A549 (cell line): ENCODE results near the gene WDR18. TPM values are rescaled to one million over a fixed set of nuclear protein-coding genes. Genes with fewer than 3 reads are reported as not detected.

Source experiments
- ATAC-seq, 2 experiments: fragments of 200-7000 bp in 1 of 2; fragments of >200 bp in 1 of 2; cut with Nextera tagmentation in 1 of 2; cut with Tn5 transposase in 1 of 2; 3 replicates each; pipeline versions ENCODE4 v1.8.0 to v1.9.1; 2018 to 2020; ENCODE audit warnings: mild to moderate bottlenecking in 1 of 2, moderate library complexity in 1 of 2
- CTCF ChIA-PET: fragments of 300-600 bp; sonication (Branson Sonifier 250); formaldehyde crosslinking; extraction: SDS; loops from one replicate; lab custom pipeline; 2021; ENCODE audit warnings: antibody characterized with exemption, inconsistent platforms; lab: Yijun Ruan, JAX
- POLR2A ChIA-PET: fragments of 350-600 bp; formaldehyde crosslinking; extraction: SDS; loops from one replicate; lab custom pipeline; 2021; ENCODE audit warnings: antibody characterized with exemption, inconsistent platforms; lab: Yijun Ruan, JAX
- DNase-seq, 2 experiments: peaks; one replicate each; pipeline versions ENCODE4 v3.0.0 to v3.0.0-alpha.2; 2011 to 2016; ENCODE audit warnings: low read depth in 1 of 2, low spot score in 1 of 2
- FAIRE-seq: peaks from 2 replicates; lab custom pipeline; 2011; peaks lifted over from hg19 to GRCh38; lab: Jason Lieb, UNC
- H3K27ac ChIP-seq, 2 experiments: fragments of >200 bp; sonication (Bioruptor Twin); formaldehyde crosslinking; 3 replicates each; pipeline ENCODE4 v1.5.1; 2016 to 2017
- H3K4me1 ChIP-seq: fragments of >200 bp; sonication (Bioruptor Twin); formaldehyde crosslinking; 3 replicates; pipeline ENCODE4 v1.6.1; 2016
- H3K4me2 ChIP-seq: fragments of >200 bp; sonication (Bioruptor Twin); formaldehyde crosslinking; 3 replicates; pipeline ENCODE4 v1.6.1; 2016
- H3K4me3 ChIP-seq: fragments of >200 bp; sonication (Bioruptor Twin); formaldehyde crosslinking; 3 replicates; pipeline ENCODE4 v1.5.1; 2016
- H3K9me3 ChIP-seq: fragments of >200 bp; sonication (Bioruptor Twin); formaldehyde crosslinking; 3 replicates; pipeline ENCODE4 v1.6.1; 2016
- CBX8 ChIP-seq: fragments of 200-600 bp; sonication (generic); IDR thresholded peaks from 2 replicates; pipeline ENCODE4 v1.6.1; 2016
- CHD4 ChIP-seq: fragments of 200-600 bp; sonication (generic); IDR thresholded peaks from 2 replicates; pipeline ENCODE4 v1.6.1; 2016; ENCODE audit warnings: antibody characterized with exemption, mild to moderate bottlenecking, borderline replicate concordance
- CTCF ChIP-seq: fragments of >200 bp; sonication (Bioruptor Twin); formaldehyde crosslinking; IDR thresholded peaks from 3 replicates; pipeline ENCODE4 v1.5.1; 2016
- ELK1 ChIP-seq: fragments of 150-350 bp; IDR thresholded peaks from 2 replicates; pipeline ENCODE4 v1.6.1; 2014; ENCODE audit warnings: low read depth, mild to moderate bottlenecking, low read length
- EP300 ChIP-seq, 2 experiments: fragments of >200 bp; sonication (Bioruptor Twin); formaldehyde crosslinking; IDR thresholded peaks; 2 replicates in 1 of 2; 3 replicates in 1 of 2; pipeline ENCODE4 v1.6.1; 2016 to 2017
- FOXS1 ChIP-seq: fragments of 250-450 bp; sonication (Bioruptor Pico); IDR thresholded peaks from 2 replicates; pipeline ENCODE4 v1.5.0; 2020; ENCODE audit warnings: mild to moderate bottlenecking, moderate library complexity
- HDAC2 ChIP-seq: fragments of 200-600 bp; sonication (generic); IDR thresholded peaks from 2 replicates; pipeline ENCODE4 v1.6.1; 2016
- HOXA7 ChIP-seq: fragments of 250-450 bp; sonication (Bioruptor Pico); IDR thresholded peaks from 2 replicates; pipeline ENCODE4 v1.5.0; 2020; ENCODE audit warnings: mild to moderate bottlenecking, moderate library complexity
- KDM5A ChIP-seq: fragments of 200-600 bp; sonication (generic); IDR thresholded peaks from 2 replicates; pipeline ENCODE4 v1.6.1; 2016; ENCODE audit warnings: antibody characterized with exemption, mild to moderate bottlenecking
- MYC ChIP-seq: IDR thresholded peaks from 2 replicates; pipeline ENCODE4 v1.6.1; 2012; ENCODE audit warnings: mild to moderate bottlenecking, inconsistent platforms, low read length, improper control_type of control experiment, borderline replicate concordance
- PHF8 ChIP-seq: fragments of 200-600 bp; sonication (generic); IDR thresholded peaks from 2 replicates; pipeline ENCODE4 v1.6.1; 2016; ENCODE audit warnings: low read depth, mild to moderate bottlenecking, antibody characterized with exemption, moderate library complexity, borderline replicate concordance
- POLR2A ChIP-seq: IDR thresholded peaks from 2 replicates; pipeline ENCODE4 v1.6.1; 2012; ENCODE audit warnings: mild to moderate bottlenecking, low read length
- RAD21 ChIP-seq, 2 experiments: fragments of >200 bp in 1 of 2; sonication (Bioruptor Twin) in 1 of 2; formaldehyde crosslinking in 1 of 2; IDR thresholded peaks in 1 of 2; conservative IDR thresholded peaks in 1 of 2; 2 replicates in 1 of 2; 3 replicates in 1 of 2; pipeline ENCODE4 v1.6.1; 2012 to 2018; ENCODE audit warnings: inconsistent platforms in 1 of 2
- RARB ChIP-seq: fragments of 250-450 bp; sonication (Bioruptor Pico); IDR thresholded peaks from 2 replicates; pipeline ENCODE4 v1.8.0; 2021; ENCODE audit warnings: mild to moderate bottlenecking, moderate library complexity
- RCOR1 ChIP-seq: fragments of 150-350 bp; IDR thresholded peaks from 2 replicates; pipeline ENCODE4 v1.6.1; 2014; ENCODE audit warnings: antibody characterized with exemption, low read length, low read depth
- REST ChIP-seq: fragments of 200-600 bp; sonication (generic); IDR thresholded peaks from 2 replicates; pipeline ENCODE4 v1.6.1; 2016; ENCODE audit warnings: antibody characterized with exemption, mild to moderate bottlenecking, moderate library complexity
- SMC3 ChIP-seq: fragments of >200 bp; sonication (Bioruptor Twin); formaldehyde crosslinking; IDR thresholded peaks from 3 replicates; pipeline ENCODE4 v1.6.1; 2018; ENCODE audit warnings: inconsistent platforms
- TFCP2L1 ChIP-seq: fragments of 250-450 bp; sonication (Bioruptor Pico); IDR thresholded peaks from 2 replicates; pipeline ENCODE4 v1.5.0; 2021; ENCODE audit warnings: mild to moderate bottlenecking
- ZFP36 ChIP-seq: fragments of 450-650 bp; IDR thresholded peaks from 2 replicates; pipeline ENCODE4 v1.6.1; 2014; ENCODE audit warnings: borderline replicate concordance; ENCODE audit not compliant: partially characterized antibody
- ZNF302 ChIP-seq: fragments of 250-450 bp; sonication (Bioruptor Pico); IDR thresholded peaks from 2 replicates; pipeline ENCODE4 v1.9.0; 2021; ENCODE audit warnings: inconsistent platforms, mild to moderate bottlenecking, moderate library complexity
- WGBS: methylation state at CpG from one replicate; pipeline ENCODE4 v1.1.6; 2017; ENCODE audit errors: missing lambda C conversion rate; 5-methylcytosine and 5-hydroxymethylcytosine counted together
- polyA plus RNA-seq, 4 experiments: library from polyadenylated mRNA; depleted of rRNA in 3 of 4; stranded (reverse); fragments of >200 nt; fragmentation: RNase III in 1 of 4; extraction: RNeasy Plus Mini Kit Qiagen cat#74134 plus additional on column Dnase treatment in 1 of 4; gene quantifications; 2 replicates in 3 of 4; 3 replicates in 1 of 4; pipeline ENCODE4 v1.2.3, GENCODE V29; 2011 to 2017

The WDR18 gene
- polyA plus RNA-seq, 2 of the 4 experiments (the other 2 are of a cell fraction) = 23.8 to 48.9 TPM

- CTCF ChIA-PET = interaction anchor here (1.1 kb wide), 1 partner anchor 66 kb away, joined by 4 read pairs; no protein-coding TSS in a partner anchor
These were observed 3.9 kb downstream of the WDR18 start for GRCh38 chr19:988081-988480.

GRCh38 chr19:988510-988909, 4.4 kb downstream of the WDR18 start:
- POLR2A ChIA-PET = no interaction called here
- ATAC-seq (no peak), DNase-seq (no peak), FAIRE-seq (no peak)
- peaks cover 10% of the 10 kb centered on the region; the same call in 2 of the 3 replicates for H3K4me1 ChIP-seq
- H3K27ac ChIP-seq = no peak overlapping the region
- WGBS = 97% methylated on average over 9 of the region's 15 CpGs
- H3K9me3 ChIP-seq = no peaks in the 10 kb centered on the region
- CTCF ChIA-PET = interaction anchor here (1.1 kb wide), 1 partner anchor 66 kb away, joined by 4 read pairs; no protein-coding TSS in a partner anchor
- H3K4me3 ChIP-seq = no peak overlapping the region
- TF ChIP-seq TFCP2L1 (CRISPR knock-in tag) = no peak
- TF ChIP-seq RARB (CRISPR knock-in tag) = no peak
- TF ChIP-seq HOXA7 (CRISPR knock-in tag) = no peak
- no peak for TF ChIP-seq RAD21 (conservative IDR thresholded peaks at IDR 0.05 in 1 of 2, IDR thresholded peaks at IDR 0.05 in 1 of 2)
- no peak for TF ChIP-seq EP300 (IDR thresholded peaks at IDR 0.05)
- no peak for TF ChIP-seq PHF8
- TF ChIP-seq HDAC2 = no peak
- no peak for TF ChIP-seq FOXS1 (CRISPR knock-in tag)
- no peak for TF ChIP-seq POLR2A
- TF ChIP-seq ELK1 = no peak
- TF ChIP-seq ZFP36 = no peak
- no peak for TF ChIP-seq ZNF302
- TF ChIP-seq CTCF = no peak
- no peak for TF ChIP-seq MYC
- no peak overlapping the region for H3K4me2 ChIP-seq

More at GRCh38 chr19:988081-988480, 3.9 kb downstream of the WDR18 start:
- Histone ChIP-seq H3K4me1 (peaks cover 14% of the 10 kb centered on the region; the same call in 2 of the 3 replicates), H3K27ac (no peak overlapping the region)
- 88% methylated on average over 7 of the region's 14 CpGs for WGBS
- no peak for TF ChIP-seq FOXS1 (CRISPR knock-in tag)
- TF ChIP-seq, all 56 proteins: peak for 0
- FAIRE-seq (no peak), DNase-seq (no peak), ATAC-seq (no peak)
- Histone ChIP-seq H3K4me3 (no peak overlapping the region), H3K9me3 (no peaks in the 10 kb centered on the region), H3K4me2 (no peak overlapping the region)
- POLR2A ChIA-PET = no interaction called here

- Histone ChIP-seq H3K4me2 (no peak overlapping the region), H3K9me3 (no peaks in the 10 kb centered on the region), H3K4me1 (0 out of 3 replicates have a peak, but pooled peaks cover 6% of the 10 kb centered on the region), H3K4me3 (no peak overlapping the region), H3K27ac (no peak overlapping the region)
- POLR2A ChIA-PET = no interaction called here
- FAIRE-seq (no peak), ATAC-seq (peak in 1 of 2 experiments; percentile 32; a peak in 2 of 6 replicates), DNase-seq (no peak)
- CTCF ChIA-PET = no interaction called here
- 90% methylated on average over 9 of the region's 25 CpGs for WGBS
- TF ChIP-seq TFCP2L1 (CRISPR knock-in tag) (no peak), REST (no peak), RCOR1 (no peak), ZFP36 (no peak), POLR2A (no peak), CBX8 (no peak), CHD4 (no peak), SMC3 (no peak), CTCF (no peak), KDM5A (no peak), ZNF302 (no peak), RAD21 (conservative IDR thresholded peaks at IDR 0.05 in 1 of 2, IDR thresholded peaks at IDR 0.05 in 1 of 2) (no peak)
These were observed 5.4 kb downstream of the WDR18 start for GRCh38 chr19:989381-990081.
